A549 (cell line): ENCODE data around the gene PEAK3.

Source experiments
- EP300 ChIP-seq, 2 experiments: fragments of >200 bp; sonication (Bioruptor Twin); formaldehyde crosslinking; IDR thresholded peaks; 2 replicates in 1 of 2; 3 replicates in 1 of 2; pipeline ENCODE4 v1.6.1; 2016 to 2017
- NR3C1 ChIP-seq: fragments of >200 bp; sonication (Bioruptor Twin); formaldehyde crosslinking; IDR thresholded peaks from 3 replicates; pipeline ENCODE4 v1.6.1; 2017
- POLR2A ChIP-seq: IDR thresholded peaks from 2 replicates; pipeline ENCODE4 v1.6.1; 2012; ENCODE audit warnings: mild to moderate bottlenecking, low read length
- ZNF302 ChIP-seq: fragments of 250-450 bp; sonication (Bioruptor Pico); IDR thresholded peaks from 2 replicates; pipeline ENCODE4 v1.9.0; 2021; ENCODE audit warnings: inconsistent platforms, mild to moderate bottlenecking, moderate library complexity
- TF ChIP-seq, protein P1 (sequence below): fragments of >200 bp; sonication (Bioruptor Twin); formaldehyde crosslinking; IDR thresholded peaks from 3 replicates; pipeline ENCODE4 v1.5.1; 2016

GRCh38 chr19:2259336-2259735 is 22.6 kb downstream of the PEAK3 start:
- no peak for TF ChIP-seq EP300 (IDR thresholded peaks at IDR 0.05)
- TF ChIP-seq NR3C1 = no peak
- no peak for TF ChIP-seq ZNF302 (CRISPR knock-in tag)
- no peak for TF ChIP-seq POLR2A
- TF ChIP-seq, protein P1, sequence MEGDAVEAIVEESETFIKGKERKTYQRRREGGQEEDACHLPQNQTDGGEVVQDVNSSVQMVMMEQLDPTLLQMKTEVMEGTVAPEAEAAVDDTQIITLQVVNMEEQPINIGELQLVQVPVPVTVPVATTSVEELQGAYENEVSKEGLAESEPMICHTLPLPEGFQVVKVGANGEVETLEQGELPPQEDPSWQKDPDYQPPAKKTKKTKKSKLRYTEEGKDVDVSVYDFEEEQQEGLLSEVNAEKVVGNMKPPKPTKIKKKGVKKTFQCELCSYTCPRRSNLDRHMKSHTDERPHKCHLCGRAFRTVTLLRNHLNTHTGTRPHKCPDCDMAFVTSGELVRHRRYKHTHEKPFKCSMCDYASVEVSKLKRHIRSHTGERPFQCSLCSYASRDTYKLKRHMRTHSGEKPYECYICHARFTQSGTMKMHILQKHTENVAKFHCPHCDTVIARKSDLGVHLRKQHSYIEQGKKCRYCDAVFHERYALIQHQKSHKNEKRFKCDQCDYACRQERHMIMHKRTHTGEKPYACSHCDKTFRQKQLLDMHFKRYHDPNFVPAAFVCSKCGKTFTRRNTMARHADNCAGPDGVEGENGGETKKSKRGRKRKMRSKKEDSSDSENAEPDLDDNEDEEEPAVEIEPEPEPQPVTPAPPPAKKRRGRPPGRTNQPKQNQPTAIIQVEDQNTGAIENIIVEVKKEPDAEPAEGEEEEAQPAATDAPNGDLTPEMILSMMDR = no peak
